HG03432 (cell line): ENCODE data around the gene SMCR8.
"Not testable (repeated sequence)": the region's sequence is repeated elsewhere in the genome, so short reads cannot be mapped to it uniquely, and the experiment has no call there.

ENCODE experiments used
- ATAC-seq: cut with Tn5 transposase; IDR thresholded peaks from one replicate; pipeline ENCODE4 v1.9.1; 2021; ENCODE audit warnings: mild to moderate bottlenecking, moderate library complexity; ENCODE audit not compliant: unreplicated experiment

The SMCR8 gene

GRCh38 chr17:18360518-18360917, 45.4 kb downstream of the SMCR8 start:
- no peak for ATAC-seq

GRCh38 chr17:18361837-18362697, 47.0 kb downstream of the SMCR8 start:
- no peak for ATAC-seq

- no peak for ATAC-seq
Measured at GRCh38 chr17:18362698-18363100, 47.6 kb downstream of the SMCR8 start.

GRCh38 chr17:18363101-18364049, 48.3 kb downstream of the SMCR8 start, which contains the start of gene SHMT1:
TSS of gene SHMT1 (minus strand) at chr17:18363550. CDS start at chr17:18355981, 7,569 bp downstream.
- peak; percentile 98 for ATAC-seq

- ATAC-seq, result no peak
Measured at GRCh38 chr17:18364166-18364565, 49.1 kb downstream of the SMCR8 start.

GRCh38 chr17:18368946-18369345, 53.9 kb downstream of the SMCR8 start:
- no peak for ATAC-seq

GRCh38 chr17:18370761-18371160, 55.7 kb downstream of the SMCR8 start:
- ATAC-seq, result no peak

- ATAC-seq, result no peak
Measured at GRCh38 chr17:18371455-18371854, 56.4 kb downstream of the SMCR8 start.

- ATAC-seq, result not testable (repeated sequence)
Measured at GRCh38 chr17:18373181-18373580, 58.1 kb downstream of the SMCR8 start.

- ATAC-seq, result no peak
Measured at GRCh38 chr17:18374216-18374615, 59.1 kb downstream of the SMCR8 start.
